A549 (cell line): Measurements from ENCODE around the gene MDGA2. TPM values are rescaled to one million over a fixed set of nuclear protein-coding genes. Genes with fewer than 3 reads are reported as not detected.
"Not testable (repeated sequence)": the region's sequence is repeated elsewhere in the genome, so short reads cannot be mapped to it uniquely, and the experiment has no call there.

Experiments used
- ATAC-seq, 2 experiments: fragments of 200-7000 bp in 1 of 2; fragments of >200 bp in 1 of 2; cut with Nextera tagmentation in 1 of 2; cut with Tn5 transposase in 1 of 2; 3 replicates each; pipeline versions ENCODE4 v1.8.0 to v1.9.1; 2018 to 2020; ENCODE audit warnings: mild to moderate bottlenecking in 1 of 2, moderate library complexity in 1 of 2
- CTCF ChIA-PET: fragments of 300-600 bp; sonication (Branson Sonifier 250); formaldehyde crosslinking; extraction: SDS; loops from one replicate; lab custom pipeline; 2021; ENCODE audit warnings: antibody characterized with exemption, inconsistent platforms; lab: Yijun Ruan, JAX
- POLR2A ChIA-PET: fragments of 350-600 bp; formaldehyde crosslinking; extraction: SDS; loops from one replicate; lab custom pipeline; 2021; ENCODE audit warnings: antibody characterized with exemption, inconsistent platforms; lab: Yijun Ruan, JAX
- DNase-seq, 2 experiments: peaks; one replicate each; pipeline versions ENCODE4 v3.0.0 to v3.0.0-alpha.2; 2011 to 2016; ENCODE audit warnings: low read depth in 1 of 2, low spot score in 1 of 2
- FAIRE-seq: peaks from 2 replicates; lab custom pipeline; 2011; peaks lifted over from hg19 to GRCh38; lab: Jason Lieb, UNC
- H3K27ac ChIP-seq, 2 experiments: fragments of >200 bp; sonication (Bioruptor Twin); formaldehyde crosslinking; 3 replicates each; pipeline ENCODE4 v1.5.1; 2016 to 2017
- H3K4me1 ChIP-seq: fragments of >200 bp; sonication (Bioruptor Twin); formaldehyde crosslinking; 3 replicates; pipeline ENCODE4 v1.6.1; 2016
- H3K4me2 ChIP-seq: fragments of >200 bp; sonication (Bioruptor Twin); formaldehyde crosslinking; 3 replicates; pipeline ENCODE4 v1.6.1; 2016
- H3K4me3 ChIP-seq: fragments of >200 bp; sonication (Bioruptor Twin); formaldehyde crosslinking; 3 replicates; pipeline ENCODE4 v1.5.1; 2016
- H3K9me3 ChIP-seq: fragments of >200 bp; sonication (Bioruptor Twin); formaldehyde crosslinking; 3 replicates; pipeline ENCODE4 v1.6.1; 2016
- CBX2 ChIP-seq: fragments of 200-600 bp; sonication (generic); IDR thresholded peaks from 2 replicates; pipeline ENCODE4 v1.6.1; 2016; ENCODE audit warnings: low read depth, mild to moderate bottlenecking, borderline replicate concordance
- CEBPB ChIP-seq, 2 experiments: fragments of >200 bp in 1 of 2; sonication (Bioruptor Twin) in 1 of 2; formaldehyde crosslinking in 1 of 2; IDR thresholded peaks; 2 replicates each; pipeline ENCODE4 v1.6.1; 2012 to 2016
- CHD2 ChIP-seq: fragments of 150-350 bp; IDR thresholded peaks from 2 replicates; pipeline ENCODE4 v1.6.1; 2014; ENCODE audit warnings: low read length; ENCODE audit not compliant: partially characterized antibody
- EHMT2 ChIP-seq: fragments of 200-600 bp; sonication (generic); IDR thresholded peaks from 2 replicates; pipeline ENCODE4 v1.6.1; 2016; ENCODE audit warnings: antibody characterized with exemption, low read depth, mild to moderate bottlenecking, moderate library complexity
- ESRRA ChIP-seq: fragments of 150-350 bp; IDR thresholded peaks from 2 replicates; pipeline ENCODE4 v1.6.1; 2014; ENCODE audit warnings: mild to moderate bottlenecking, low read length, borderline replicate concordance
- FOSB ChIP-seq: fragments of 250-450 bp; sonication (Bioruptor Pico); IDR thresholded peaks from 2 replicates; pipeline ENCODE4 v1.5.0; 2020; ENCODE audit warnings: mild to moderate bottlenecking, moderate library complexity
- FOSL2 ChIP-seq, 2 experiments: fragments of 450-650 bp in 1 of 2; fragments of >200 bp in 1 of 2; sonication (Bioruptor Twin) in 1 of 2; formaldehyde crosslinking; IDR thresholded peaks; 2 replicates each; pipeline versions ENCODE4 v1.5.0 to v1.6.1; 2016 to 2020; ENCODE audit warnings: mild to moderate bottlenecking in 1 of 2, moderate library complexity in 1 of 2
- FOXS1 ChIP-seq: fragments of 250-450 bp; sonication (Bioruptor Pico); IDR thresholded peaks from 2 replicates; pipeline ENCODE4 v1.5.0; 2020; ENCODE audit warnings: mild to moderate bottlenecking, moderate library complexity
- GATA3 ChIP-seq: IDR thresholded peaks from 2 replicates; pipeline ENCODE4 v1.6.1; 2012; ENCODE audit warnings: borderline replicate concordance
- HOXA7 ChIP-seq: fragments of 250-450 bp; sonication (Bioruptor Pico); IDR thresholded peaks from 2 replicates; pipeline ENCODE4 v1.5.0; 2020; ENCODE audit warnings: mild to moderate bottlenecking, moderate library complexity
- HOXB13 ChIP-seq: fragments of 250-450 bp; sonication (Bioruptor Pico); IDR thresholded peaks from 2 replicates; pipeline ENCODE4 v1.5.0; 2020; ENCODE audit warnings: low read depth, mild to moderate bottlenecking, moderate library complexity
- JUNB ChIP-seq: fragments of >200 bp; sonication (Bioruptor Twin); formaldehyde crosslinking; IDR thresholded peaks from 2 replicates; pipeline ENCODE4 v1.6.1; 2016
- MAFK ChIP-seq: fragments of 450-650 bp; IDR thresholded peaks from 2 replicates; pipeline ENCODE4 v1.6.1; 2014; ENCODE audit not compliant: partially characterized antibody
- NFE2L2 ChIP-seq: fragments of 150-350 bp; conservative IDR thresholded peaks from 2 replicates; pipeline ENCODE4 v1.6.1; 2014; ENCODE audit warnings: low read length
- POLR2AphosphoS2 ChIP-seq: conservative IDR thresholded peaks from 2 replicates; pipeline ENCODE4 v1.6.1; 2012; ENCODE audit warnings: low read length, improper control_type of control experiment, inconsistent platforms
- RFX5 ChIP-seq: fragments of 450-650 bp; IDR thresholded peaks from 2 replicates; pipeline ENCODE4 v1.7.1; 2014; ENCODE audit warnings: antibody characterized with exemption, mild to moderate bottlenecking, moderate library complexity
- RNF2 ChIP-seq: fragments of 200-600 bp; sonication (generic); IDR thresholded peaks from 2 replicates; pipeline ENCODE4 v1.6.1; 2016; ENCODE audit warnings: low read depth, mild to moderate bottlenecking, antibody characterized with exemption, moderate library complexity, borderline replicate concordance
- SMC3 ChIP-seq: fragments of >200 bp; sonication (Bioruptor Twin); formaldehyde crosslinking; IDR thresholded peaks from 3 replicates; pipeline ENCODE4 v1.6.1; 2018; ENCODE audit warnings: inconsistent platforms
- SREBF2 ChIP-seq: fragments of 450-650 bp; IDR thresholded peaks from 2 replicates; pipeline ENCODE4 v1.6.1; 2014; ENCODE audit warnings: mild to moderate bottlenecking, moderate library complexity
- TFCP2L1 ChIP-seq: fragments of 250-450 bp; sonication (Bioruptor Pico); IDR thresholded peaks from 2 replicates; pipeline ENCODE4 v1.5.0; 2021; ENCODE audit warnings: mild to moderate bottlenecking
- ZFP36 ChIP-seq: fragments of 450-650 bp; IDR thresholded peaks from 2 replicates; pipeline ENCODE4 v1.6.1; 2014; ENCODE audit warnings: borderline replicate concordance; ENCODE audit not compliant: partially characterized antibody
- WGBS: methylation state at CpG from one replicate; pipeline ENCODE4 v1.1.6; 2017; ENCODE audit errors: missing lambda C conversion rate; 5-methylcytosine and 5-hydroxymethylcytosine counted together
- polyA plus RNA-seq, 4 experiments: library from polyadenylated mRNA; depleted of rRNA in 3 of 4; stranded (reverse); fragments of >200 nt; fragmentation: RNase III in 1 of 4; extraction: RNeasy Plus Mini Kit Qiagen cat#74134 plus additional on column Dnase treatment in 1 of 4; gene quantifications; 2 replicates in 3 of 4; 3 replicates in 1 of 4; pipeline ENCODE4 v1.2.3, GENCODE V29; 2011 to 2017
- TF ChIP-seq, protein P1 (sequence below): fragments of >200 bp; sonication (Bioruptor Twin); formaldehyde crosslinking; IDR thresholded peaks from 3 replicates; pipeline ENCODE4 v1.6.1; 2016
- TF ChIP-seq, protein P2 (sequence below): fragments of >200 bp; sonication (Bioruptor Twin); formaldehyde crosslinking; IDR thresholded peaks from 2 replicates; pipeline ENCODE4 v1.6.1; 2016
- TF ChIP-seq, protein P3 (sequence below): fragments of >200 bp; sonication (Bioruptor Twin); formaldehyde crosslinking; IDR thresholded peaks from 3 replicates; pipeline ENCODE4 v1.5.1; 2016
- TF ChIP-seq, protein P4 (sequence below): fragments of 150-350 bp; IDR thresholded peaks from 2 replicates; pipeline ENCODE4 v1.6.1; 2014; ENCODE audit warnings: low read depth, mild to moderate bottlenecking, low read length
- TF ChIP-seq, protein P5 (sequence below): fragments of 450-650 bp; IDR thresholded peaks from 2 replicates; pipeline ENCODE4 v1.6.1; 2014; ENCODE audit warnings: antibody characterized with exemption
- TF ChIP-seq, protein P6 (sequence below): IDR thresholded peaks from 2 replicates; pipeline ENCODE4 v1.6.1; 2012
- TF ChIP-seq, protein P7 (sequence below): fragments of 250-450 bp; sonication (Bioruptor Pico); IDR thresholded peaks from 2 replicates; pipeline ENCODE4 v1.5.0; 2020; ENCODE audit warnings: low read depth, mild to moderate bottlenecking, moderate library complexity

The MDGA2 gene
- polyA plus RNA-seq, 2 of the 4 experiments (the other 2 are of a cell fraction), result 0.08 to 0.12 TPM

DNA sequence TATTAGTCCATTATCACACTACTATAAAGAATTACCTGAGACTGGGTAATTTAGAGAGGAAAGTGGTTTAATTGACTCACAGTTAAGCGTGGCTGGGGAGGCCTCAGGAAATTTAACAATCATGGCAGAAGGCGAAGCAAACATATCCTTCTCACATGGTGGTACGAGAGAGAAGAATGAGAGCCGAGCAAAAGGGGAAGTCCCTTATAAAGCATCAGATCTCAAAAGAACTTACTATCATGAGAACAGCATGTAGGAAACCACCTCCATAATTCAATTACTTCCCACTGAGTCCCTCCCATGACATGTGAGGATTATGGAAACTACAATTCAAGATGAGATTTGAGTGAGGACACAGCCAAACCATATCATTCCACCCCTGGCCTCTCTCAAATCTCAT is 422.6 kb downstream of the MDGA2 start:
- 15% methylated on average over 4 of the region's 4 CpGs for whole genome bisulfite sequencing
- H3K4me3 ChIP-seq, result no peak overlapping the region
- CTCF ChIA-PET, result no interaction called here
- DNase-seq (no peak), ATAC-seq (no peak), FAIRE-seq (no peak)
- TF ChIP-seq FOXS1 (no peak), RFX5 (no peak), POLR2AphosphoS2 (no peak), TFCP2L1 (no peak), SMC3 (no peak), HOXB13 (CRISPR knock-in tag) (no peak), CBX2 (no peak), CEBPB (IDR thresholded peaks at IDR 0.05) (no peak), HOXA7 (no peak), FOSL2 (IDR thresholded peaks at IDR 0.05) (no peak), FOSL2 (CRISPR knock-in tag; IDR thresholded peaks at IDR 0.05) (no peak), RNF2 (no peak), JUNB (no peak), MAFK (no peak), ESRRA (no peak), SREBF2 (no peak)
- TF ChIP-seq, protein P1, sequence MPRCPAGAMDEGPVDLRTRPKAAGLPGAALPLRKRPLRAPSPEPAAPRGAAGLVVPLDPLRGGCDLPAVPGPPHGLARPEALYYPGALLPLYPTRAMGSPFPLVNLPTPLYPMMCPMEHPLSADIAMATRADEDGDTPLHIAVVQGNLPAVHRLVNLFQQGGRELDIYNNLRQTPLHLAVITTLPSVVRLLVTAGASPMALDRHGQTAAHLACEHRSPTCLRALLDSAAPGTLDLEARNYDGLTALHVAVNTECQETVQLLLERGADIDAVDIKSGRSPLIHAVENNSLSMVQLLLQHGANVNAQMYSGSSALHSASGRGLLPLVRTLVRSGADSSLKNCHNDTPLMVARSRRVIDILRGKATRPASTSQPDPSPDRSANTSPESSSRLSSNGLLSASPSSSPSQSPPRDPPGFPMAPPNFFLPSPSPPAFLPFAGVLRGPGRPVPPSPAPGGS, result no peak
- TF ChIP-seq, protein P2, sequence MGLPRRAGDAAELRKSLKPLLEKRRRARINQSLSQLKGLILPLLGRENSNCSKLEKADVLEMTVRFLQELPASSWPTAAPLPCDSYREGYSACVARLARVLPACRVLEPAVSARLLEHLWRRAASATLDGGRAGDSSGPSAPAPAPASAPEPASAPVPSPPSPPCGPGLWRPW, result no peak
- TF ChIP-seq, protein P3, sequence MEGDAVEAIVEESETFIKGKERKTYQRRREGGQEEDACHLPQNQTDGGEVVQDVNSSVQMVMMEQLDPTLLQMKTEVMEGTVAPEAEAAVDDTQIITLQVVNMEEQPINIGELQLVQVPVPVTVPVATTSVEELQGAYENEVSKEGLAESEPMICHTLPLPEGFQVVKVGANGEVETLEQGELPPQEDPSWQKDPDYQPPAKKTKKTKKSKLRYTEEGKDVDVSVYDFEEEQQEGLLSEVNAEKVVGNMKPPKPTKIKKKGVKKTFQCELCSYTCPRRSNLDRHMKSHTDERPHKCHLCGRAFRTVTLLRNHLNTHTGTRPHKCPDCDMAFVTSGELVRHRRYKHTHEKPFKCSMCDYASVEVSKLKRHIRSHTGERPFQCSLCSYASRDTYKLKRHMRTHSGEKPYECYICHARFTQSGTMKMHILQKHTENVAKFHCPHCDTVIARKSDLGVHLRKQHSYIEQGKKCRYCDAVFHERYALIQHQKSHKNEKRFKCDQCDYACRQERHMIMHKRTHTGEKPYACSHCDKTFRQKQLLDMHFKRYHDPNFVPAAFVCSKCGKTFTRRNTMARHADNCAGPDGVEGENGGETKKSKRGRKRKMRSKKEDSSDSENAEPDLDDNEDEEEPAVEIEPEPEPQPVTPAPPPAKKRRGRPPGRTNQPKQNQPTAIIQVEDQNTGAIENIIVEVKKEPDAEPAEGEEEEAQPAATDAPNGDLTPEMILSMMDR, result no peak
- TF ChIP-seq, protein P4, sequence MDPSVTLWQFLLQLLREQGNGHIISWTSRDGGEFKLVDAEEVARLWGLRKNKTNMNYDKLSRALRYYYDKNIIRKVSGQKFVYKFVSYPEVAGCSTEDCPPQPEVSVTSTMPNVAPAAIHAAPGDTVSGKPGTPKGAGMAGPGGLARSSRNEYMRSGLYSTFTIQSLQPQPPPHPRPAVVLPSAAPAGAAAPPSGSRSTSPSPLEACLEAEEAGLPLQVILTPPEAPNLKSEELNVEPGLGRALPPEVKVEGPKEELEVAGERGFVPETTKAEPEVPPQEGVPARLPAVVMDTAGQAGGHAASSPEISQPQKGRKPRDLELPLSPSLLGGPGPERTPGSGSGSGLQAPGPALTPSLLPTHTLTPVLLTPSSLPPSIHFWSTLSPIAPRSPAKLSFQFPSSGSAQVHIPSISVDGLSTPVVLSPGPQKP, result no peak
- TF ChIP-seq, protein P5, sequence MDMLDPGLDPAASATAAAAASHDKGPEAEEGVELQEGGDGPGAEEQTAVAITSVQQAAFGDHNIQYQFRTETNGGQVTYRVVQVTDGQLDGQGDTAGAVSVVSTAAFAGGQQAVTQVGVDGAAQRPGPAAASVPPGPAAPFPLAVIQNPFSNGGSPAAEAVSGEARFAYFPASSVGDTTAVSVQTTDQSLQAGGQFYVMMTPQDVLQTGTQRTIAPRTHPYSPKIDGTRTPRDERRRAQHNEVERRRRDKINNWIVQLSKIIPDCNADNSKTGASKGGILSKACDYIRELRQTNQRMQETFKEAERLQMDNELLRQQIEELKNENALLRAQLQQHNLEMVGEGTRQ, result no peak
- H3K27ac ChIP-seq, result no peak overlapping the region
- no peaks in the 10 kb centered on the region for H3K4me1 ChIP-seq
- H3K4me2 ChIP-seq, result no peak overlapping the region
- H3K9me3 ChIP-seq, result no peaks in the 10 kb centered on the region
- POLR2A ChIA-PET, result no interaction called here

DNA sequence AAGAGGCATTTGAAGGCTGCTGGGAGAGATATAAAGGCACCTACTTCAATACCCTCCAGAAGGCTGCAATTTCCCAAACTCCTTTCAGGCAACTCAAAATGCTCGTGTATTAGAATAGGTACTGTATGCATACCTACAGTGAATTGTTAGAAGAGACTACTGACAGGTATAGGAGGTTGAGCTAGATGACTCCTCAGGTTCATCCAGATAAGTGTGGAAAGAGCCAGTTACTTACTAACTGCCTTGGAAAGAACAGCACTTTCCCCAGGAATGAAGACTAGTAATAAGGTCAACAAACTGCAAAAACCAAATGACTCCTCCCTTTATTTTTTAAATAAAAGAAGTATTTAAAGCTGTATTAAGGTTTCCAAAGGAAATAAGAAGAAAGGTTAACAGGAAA is 429.0 kb downstream of the MDGA2 start:
- TF ChIP-seq GATA3 (no peak), ZFP36 (no peak), FOSB (CRISPR knock-in tag) (no peak), MAFK (no peak), CBX2 (no peak), CHD2 (no peak), EHMT2 (no peak), NFE2L2 (no peak), CEBPB (IDR thresholded peaks at IDR 0.05) (no peak), RFX5 (no peak)
- TF ChIP-seq, protein P6, sequence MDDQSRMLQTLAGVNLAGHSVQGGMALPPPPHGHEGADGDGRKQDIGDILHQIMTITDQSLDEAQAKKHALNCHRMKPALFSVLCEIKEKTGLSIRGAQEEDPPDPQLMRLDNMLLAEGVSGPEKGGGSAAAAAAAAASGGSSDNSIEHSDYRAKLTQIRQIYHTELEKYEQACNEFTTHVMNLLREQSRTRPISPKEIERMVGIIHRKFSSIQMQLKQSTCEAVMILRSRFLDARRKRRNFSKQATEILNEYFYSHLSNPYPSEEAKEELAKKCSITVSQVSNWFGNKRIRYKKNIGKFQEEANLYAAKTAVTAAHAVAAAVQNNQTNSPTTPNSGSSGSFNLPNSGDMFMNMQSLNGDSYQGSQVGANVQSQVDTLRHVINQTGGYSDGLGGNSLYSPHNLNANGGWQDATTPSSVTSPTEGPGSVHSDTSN, result no peak
- TF ChIP-seq, protein P7, sequence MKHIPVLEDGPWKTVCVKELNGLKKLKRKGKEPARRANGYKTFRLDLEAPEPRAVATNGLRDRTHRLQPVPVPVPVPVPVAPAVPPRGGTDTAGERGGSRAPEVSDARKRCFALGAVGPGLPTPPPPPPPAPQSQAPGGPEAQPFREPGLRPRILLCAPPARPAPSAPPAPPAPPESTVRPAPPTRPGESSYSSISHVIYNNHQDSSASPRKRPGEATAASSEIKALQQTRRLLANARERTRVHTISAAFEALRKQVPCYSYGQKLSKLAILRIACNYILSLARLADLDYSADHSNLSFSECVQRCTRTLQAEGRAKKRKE (CRISPR knock-in tag), result no peak
- TF ChIP-seq, all 56 proteins: peak for 0
- Histone ChIP-seq H3K4me3 (no peak overlapping the region), H3K9me3 (no peaks in the 10 kb centered on the region), H3K27ac (no peak overlapping the region), H3K4me1 (no peaks in the 10 kb centered on the region), H3K4me2 (no peak overlapping the region)
- ChIA-PET CTCF (no interaction called here), POLR2A (no interaction called here)
- FAIRE-seq, result no peak
- ATAC-seq, result no peak
- DNase-seq, result no peak
- 5% methylated on average over 1 of the region's 1 CpG for WGBS

DNA sequence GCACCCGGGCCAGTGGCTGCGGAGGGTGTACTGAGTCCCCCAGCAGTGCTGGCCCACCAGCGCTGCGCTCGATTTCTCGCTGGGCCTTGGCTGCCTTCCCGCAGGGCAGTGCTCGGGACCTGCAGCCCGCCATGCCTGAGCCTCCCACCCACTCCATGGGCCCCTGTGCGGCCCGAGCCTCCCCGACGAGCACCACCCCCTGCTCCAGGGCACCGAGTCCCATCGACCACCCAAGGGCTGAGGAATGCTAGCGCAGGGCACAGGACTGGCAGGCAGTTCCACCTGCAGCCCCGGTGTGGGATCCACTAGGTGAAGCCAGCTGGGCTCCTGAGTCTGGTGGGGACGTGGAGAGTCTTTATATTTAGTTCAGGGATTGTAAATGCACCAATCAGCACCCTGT is 432.8 kb downstream of the MDGA2 start:
- FAIRE-seq, CTCF ChIA-PET, H3K4me3 ChIP-seq, ATAC-seq, H3K4me1 ChIP-seq, H3K9me3 ChIP-seq, POLR2A ChIA-PET, H3K4me2 ChIP-seq, DNase-seq, H3K27ac ChIP-seq: not testable (repeated sequence)
- no CpG with 5 or more reads among the region's 18 CpGs for WGBS
